Measurements from ENCODE around the gene CSNK2A3.

The CSNK2A3 gene

DNA sequence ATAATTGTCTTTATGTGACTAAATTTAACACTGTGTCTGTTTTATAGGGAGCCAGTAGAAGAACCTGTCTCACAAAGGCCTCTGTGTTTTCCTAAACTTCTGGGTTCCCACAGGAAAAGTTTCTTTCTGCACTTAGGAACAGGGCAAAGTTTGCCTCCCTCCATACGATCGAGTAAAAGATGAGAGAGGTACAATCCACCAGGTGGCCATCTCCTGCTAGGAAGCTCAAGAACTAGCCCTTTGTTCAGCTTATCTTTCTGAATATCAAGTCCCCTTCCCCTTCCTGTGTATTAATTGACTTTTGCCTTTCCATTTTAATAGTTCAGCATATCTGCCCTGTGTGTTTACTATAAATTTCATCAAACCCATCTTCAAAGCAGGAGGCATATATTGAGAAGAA, 18.0 kb downstream of the CSNK2A3 start:
- DNase-seq = no peak

GRCh38 chr11:11334607-11335006, 18.4 kb downstream of the CSNK2A3 start:
- no peak for DNase-seq

DNA sequence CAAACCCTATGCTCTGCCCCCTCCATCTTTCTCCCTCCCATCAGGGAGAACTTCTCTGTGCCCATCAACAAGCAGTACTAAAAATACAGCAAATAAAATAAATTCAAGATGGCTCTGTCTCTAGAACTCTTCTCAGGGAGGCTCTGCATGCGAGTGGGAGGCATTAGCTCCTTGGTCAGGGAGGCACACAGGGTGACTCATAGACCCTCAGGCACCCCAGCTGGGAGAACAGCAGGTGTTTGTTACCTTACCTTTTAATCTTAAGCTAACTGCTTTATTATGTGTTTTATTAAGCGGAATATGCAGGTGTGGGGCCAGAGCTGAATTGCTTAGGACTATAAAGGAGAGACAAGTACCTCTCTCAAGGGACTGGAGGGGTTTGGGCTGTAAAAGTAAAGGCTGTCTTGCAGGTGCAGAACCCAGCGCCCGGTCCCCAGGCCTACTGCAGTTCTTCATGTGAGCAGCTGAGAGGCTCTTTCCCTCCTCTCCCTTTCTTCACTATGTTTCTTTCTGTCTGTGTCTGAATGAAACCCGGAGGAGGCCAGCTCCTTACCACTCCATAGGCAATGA, 20.8 kb downstream of the CSNK2A3 start:
- DNase-seq = no peak

DNA sequence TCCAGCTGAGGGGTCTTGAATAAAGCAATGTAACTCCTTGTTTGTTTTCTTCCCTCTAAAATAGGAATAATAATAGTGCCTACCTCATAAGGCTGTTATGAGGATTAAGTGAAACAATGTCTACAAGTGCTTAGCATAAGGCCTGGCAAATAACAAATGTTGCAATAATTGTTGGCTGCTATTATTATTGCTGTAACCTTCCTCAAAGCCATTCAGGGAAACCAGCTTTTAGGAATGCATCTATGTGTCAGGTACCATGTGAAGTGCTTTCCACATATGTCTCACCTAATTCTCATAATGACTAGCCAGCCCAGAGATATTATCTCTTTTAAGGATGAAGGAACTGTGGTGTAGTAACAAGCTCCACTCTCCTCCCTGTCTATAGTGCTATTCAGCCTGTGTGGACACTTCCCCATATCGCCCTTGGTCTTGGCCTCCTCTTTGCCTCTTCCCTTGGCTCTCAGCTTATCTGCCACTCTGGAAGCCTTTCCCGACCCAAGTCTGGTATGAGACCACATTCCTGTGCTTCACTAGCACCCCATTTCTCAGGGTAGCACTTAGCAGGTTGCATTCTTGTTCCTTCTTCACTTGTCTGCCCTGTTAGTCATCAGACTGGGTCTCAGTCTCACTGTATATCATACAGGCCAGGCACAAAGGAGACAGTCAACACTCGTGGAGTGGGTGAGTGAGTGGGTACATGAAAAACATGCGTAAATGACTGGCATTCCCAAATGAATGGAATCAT, 23.8 kb downstream of the CSNK2A3 start:
- DNase-seq = no peak

DNA sequence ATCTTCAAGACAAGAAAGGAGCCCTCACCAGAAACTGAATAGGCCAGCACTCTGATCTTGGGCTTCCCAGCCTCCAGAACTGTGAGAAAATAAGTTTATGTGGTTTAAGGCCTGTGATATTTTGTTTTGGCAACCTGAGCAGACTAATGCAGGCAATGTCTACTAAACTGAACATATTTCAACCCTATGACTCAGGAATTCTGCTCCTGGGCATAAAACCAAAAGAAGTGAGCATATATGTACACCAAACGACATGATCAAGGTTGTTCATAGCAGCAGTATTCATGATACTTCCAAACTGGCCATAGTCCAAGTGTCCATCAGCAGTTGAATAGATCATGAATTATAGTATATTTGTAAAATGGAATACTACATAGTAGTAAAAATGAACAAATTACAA, 29.0 kb downstream of the CSNK2A3 start:
- no peak for DNase-seq

DNA sequence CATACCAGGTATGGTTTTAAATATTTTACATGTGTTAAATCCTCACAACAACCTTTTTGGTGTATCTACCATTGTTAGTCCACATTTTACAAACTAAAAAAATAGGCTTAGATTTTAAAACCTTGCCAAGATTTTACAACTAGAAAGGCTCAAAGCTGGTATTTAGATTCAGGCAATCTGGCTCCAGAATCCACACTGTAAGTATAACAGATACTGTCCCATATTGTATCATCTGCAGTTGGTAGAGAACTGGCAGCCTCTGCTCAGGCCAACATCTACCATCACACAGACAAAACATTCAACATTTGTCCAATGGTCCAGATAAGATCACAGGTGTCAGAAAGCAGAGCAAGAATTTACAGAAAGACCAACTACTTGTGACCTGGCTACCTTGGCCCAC, 30.9 kb downstream of the CSNK2A3 start:
- DNase-seq = no peak

- DNase-seq = no peak
Observed at GRCh38 chr11:11320825-11321224, 32.2 kb downstream of the CSNK2A3 start.

DNA sequence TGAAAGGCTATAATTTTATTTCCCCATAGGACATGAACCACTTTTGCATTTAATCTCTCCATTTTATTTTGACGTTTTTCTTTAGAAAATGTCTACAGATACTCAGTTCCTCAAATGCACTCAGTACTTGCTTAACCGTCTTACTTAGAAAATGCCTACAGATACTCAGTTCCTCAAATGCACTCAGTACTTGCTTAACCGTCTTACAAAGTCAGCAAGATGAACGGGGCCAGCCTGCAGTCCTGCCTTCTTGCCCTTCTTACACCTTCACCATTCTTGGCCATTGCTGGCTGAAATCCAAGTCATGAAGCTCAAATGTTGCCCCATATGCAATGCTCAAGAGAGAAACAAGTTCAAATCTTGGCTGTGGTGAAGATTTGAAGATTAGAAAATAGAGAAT, 34.1 kb downstream of the CSNK2A3 start:
- DNase-seq = peak; percentile 72 to 93 (median 84)

DNA sequence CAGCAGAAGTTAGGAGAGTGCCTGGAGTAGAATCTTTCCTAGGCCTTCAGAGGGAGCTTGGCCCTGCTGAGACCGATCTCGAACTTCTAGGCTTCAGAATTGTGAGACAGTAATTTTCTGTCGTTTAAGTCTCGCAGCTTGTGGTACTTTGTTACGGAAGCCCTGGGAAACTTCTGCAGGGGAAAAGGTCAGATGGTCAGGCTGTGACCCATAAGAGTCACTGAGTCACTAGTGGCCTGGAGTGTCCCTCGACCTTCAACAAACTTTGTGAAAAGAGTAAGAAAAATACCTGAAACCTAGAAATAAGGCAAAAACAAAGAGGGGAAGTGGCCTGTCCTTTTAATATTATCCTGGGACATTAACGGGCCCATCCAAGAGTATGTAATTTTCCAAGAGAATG, 34.6 kb downstream of the CSNK2A3 start:
- peak in 2 of 4 experiments; percentile 39 to 42 for DNase-seq

DNA sequence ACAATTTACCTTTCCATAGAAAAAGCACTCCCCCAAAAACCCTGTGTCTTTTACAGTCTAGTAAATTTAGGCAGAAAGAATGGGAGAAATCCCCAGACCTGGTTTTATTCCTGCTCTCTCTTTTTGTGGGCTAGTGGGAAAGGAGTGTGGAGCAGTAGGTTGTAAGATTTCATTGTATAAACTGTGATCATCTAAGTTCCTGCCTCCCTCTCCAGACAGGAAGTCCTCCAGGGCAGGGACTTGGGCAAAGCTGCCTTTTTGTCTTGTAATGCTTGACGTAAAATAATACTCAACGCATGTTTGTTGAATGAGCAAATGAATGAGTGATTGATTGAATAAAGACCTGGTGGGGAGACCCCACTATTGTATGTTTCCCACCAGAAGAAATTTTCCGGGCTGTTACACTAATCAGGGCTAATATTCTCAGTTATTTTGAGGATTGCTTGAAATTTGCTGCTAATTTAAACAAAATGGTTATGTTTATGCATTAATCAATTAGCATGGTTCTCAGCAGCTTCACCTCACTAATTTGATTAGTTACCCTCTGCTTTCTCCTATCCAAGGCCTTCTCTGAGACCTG, 36.3 kb downstream of the CSNK2A3 start:
- peak in 1 of 4 experiments; percentile 36 for DNase-seq

- peak; percentile 15 to 50 (median 28) for DNase-seq
Observed at GRCh38 chr11:11313902-11314692, 39.0 kb downstream of the CSNK2A3 start.

- DNase-seq = peak; percentile 44 to 78 (median 64)
Observed at GRCh38 chr11:11313426-11313825, 39.6 kb downstream of the CSNK2A3 start.

DNA sequence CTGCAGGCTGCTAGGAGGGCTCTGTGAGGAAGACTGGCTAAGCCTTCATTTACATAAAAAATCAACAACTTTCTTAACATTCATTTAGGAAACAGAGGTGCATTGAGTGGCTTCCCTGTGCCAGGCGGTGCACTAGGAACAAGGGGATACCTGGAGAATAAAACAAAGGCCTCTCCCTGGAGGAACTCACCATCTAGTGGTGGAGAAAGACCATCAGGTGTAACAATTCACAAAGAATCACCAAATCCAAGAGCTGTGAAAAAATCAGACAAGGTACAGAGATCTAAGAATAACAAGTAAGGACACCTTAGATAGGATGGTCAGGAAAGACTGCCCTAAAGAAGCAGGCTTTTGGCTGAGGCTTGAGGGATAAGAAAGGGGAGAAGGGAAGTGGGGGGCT, 40.3 kb downstream of the CSNK2A3 start:
- DNase-seq = no peak

DNA sequence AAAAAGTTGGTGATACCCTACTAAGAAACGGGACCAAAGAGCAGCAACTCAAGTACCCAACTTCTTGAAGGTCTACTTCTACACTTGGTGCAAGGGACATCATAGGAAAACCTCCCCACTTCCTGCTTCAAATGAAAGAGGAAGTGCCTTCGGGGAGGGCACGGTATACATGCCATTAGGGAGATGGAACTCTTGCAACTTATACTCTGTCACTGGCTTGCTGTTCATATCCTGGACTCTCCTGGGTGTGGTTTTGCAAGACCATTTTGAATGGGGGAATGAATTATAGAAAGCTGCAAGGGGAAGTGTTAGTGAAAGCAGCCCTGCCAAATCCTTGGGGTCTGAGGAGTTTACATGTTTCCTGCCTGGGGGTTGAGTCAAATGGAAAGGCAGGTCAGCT, 41.9 kb downstream of the CSNK2A3 start:
- peak; percentile 35 to 88 (median 62) for DNase-seq

- peak in 1 of 4 experiments; percentile 33 for DNase-seq
Observed at GRCh38 chr11:11309906-11310305, 43.1 kb downstream of the CSNK2A3 start.

- no peak for DNase-seq
Observed at GRCh38 chr11:11308249-11308648, 44.8 kb downstream of the CSNK2A3 start.

DNA sequence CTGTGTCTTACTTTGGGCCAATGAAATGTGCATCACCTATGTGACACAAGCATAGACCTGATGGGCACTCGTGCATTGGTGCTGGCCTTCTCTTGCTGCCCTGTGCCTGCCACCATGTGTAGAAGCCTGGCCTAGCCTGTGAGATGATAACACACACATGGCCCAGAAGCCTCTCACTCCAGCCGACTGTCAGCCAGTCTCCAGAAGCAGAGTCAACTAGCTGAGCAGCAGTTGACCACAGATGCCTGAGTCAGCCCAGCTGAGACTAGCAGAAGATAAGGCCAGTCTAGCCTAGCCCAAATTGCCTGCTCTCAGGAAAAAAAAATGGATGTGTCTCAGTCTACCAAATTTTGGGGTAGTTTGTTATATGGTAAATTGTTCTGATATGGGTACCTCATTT, 46.2 kb downstream of the CSNK2A3 start:
- DNase-seq = no peak

DNA sequence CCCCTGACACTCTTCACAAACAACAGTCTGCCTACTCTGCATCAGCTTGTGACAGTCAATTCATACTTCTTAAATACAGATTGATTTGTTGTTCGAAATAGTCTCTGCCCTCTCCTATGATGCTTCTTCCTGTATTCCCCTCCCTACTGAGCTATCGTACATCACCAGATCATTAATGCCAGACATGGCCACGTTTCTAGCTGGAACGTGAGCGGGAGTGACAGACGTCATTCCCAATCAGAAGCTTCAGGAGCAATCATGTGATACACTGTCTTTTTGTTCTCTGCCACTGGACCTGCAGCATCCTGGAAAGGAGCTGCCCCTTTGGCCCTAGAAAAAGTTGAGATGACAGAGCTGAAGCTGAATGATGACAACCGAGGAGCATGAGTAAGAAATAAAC, 48.5 kb downstream of the CSNK2A3 start:
- no peak for DNase-seq

DNA sequence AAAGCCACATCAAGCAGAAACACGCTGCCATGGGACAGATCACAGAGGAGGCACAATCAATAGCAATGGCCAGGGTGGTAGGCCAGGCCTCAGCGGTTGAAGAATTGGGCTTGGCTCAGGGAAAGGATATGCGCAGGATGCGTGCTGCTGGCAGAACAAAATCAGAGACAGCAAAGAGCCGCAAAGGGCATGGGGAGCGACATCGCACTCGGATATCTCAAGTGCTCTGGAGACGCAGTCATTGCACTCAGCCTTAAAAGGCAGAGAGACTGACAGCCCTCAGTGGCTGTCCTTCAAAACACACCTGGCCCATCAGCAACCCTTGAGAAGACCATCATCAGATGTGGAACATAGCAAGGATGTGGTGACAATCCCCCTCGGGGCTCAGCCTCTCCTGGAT, 50.5 kb downstream of the CSNK2A3 start:
- DNase-seq = no peak
